Measurements from ENCODE around the gene CAPZB.

The CAPZB gene

DNA sequence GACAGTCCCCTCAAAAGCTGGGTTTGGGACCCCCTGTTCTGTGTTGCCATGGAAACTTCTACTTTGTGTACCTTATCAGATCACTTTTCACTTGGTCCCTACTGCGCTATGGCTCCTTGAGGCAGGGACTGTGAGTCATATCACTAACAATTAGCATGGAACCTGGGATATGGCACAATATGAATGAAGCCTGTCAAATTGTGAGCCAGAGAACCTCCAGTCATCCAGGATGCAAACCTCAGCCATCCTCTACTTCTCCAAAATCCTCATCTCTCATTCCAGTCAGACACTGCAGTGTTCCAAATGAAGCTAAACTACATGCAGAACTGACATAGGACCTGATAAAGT lies 11.2 kb upstream of the CAPZB start:
- no peak for FAIRE-seq

DNA sequence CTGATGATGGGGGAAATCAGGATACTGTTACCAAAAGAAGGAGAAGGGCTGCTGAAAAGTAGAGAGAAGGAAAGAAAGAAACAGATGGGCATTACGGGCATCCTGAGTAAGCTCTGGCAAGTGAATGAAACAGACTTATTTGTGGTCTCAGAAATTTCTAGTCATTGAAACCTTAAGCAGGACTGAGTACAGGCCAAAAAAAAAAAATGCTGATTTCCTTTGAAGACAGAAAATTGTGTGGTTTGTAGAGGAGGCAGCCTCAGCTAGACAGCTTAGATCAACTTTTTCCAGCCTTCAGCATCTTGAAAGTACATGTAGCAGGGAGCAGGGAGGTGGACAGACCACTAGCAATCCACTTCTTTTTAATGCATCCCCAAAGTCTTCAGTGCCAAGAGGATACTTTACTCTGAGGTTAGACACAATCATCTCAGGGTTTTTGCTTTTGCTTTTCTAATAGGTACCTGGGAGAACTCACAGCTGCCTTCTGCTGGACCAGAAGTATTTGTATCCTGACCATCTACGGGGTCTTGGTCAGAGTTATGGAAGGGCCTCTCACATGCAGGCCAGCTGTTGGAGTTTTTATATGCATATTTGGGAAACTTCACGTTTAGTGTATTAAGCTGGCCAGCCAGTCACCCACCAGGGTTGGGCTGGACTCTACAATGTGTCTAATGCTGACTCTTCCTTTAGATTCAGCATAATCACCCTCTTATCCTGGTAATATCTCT lies 10.6 kb upstream of the CAPZB start:
- FAIRE-seq = no peak

DNA sequence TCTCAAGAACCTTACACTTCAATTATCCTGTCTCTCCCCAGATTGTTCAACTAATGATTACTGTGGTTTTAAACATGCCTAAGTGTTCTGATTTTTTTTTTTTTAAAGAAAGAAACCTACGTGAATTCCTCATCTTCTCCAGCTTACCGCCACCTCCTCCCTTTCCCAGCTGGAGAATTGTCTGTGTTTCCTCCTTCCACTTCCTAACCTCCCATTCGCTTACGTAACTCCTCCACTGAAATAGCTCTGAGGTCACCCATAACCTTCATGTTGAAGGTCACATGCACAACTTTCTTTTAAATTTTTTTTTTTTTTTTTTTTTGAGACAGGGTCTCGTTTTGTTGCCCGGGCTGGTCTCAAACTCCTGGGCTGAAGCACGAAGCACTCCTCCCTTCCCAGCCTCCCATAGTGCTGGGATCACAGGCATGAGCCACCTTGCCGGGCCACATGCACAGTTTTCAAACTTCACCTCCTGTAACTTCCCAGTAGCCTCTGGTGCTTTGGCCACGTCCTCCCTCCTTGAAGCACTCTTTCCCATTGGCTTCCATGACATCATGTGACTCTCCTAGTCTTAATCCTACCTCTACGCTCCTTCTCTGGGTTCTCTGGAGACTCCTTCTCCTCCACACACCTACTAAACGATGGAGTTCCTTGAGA lies 9.8 kb upstream of the CAPZB start:
- FAIRE-seq = no peak

DNA sequence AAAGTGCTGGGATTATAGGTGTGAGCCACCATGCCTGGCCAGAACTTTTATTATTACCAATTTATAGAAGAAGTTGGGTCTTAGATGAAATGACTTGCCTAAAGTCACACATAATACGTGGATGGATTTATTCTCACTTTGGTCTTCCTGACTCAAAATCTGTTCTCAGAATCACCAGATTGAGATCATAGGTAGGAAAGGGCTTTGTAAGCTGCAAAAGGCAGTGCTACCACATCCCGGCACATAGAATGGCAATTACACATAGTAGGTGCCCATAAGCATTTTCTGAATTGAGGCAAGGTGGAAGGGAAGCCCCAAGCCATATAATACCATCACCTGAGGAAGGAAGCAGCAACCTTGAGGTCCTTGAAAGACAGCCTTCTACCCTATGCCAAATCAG lies 8.2 kb upstream of the CAPZB start:
- no peak for FAIRE-seq

DNA sequence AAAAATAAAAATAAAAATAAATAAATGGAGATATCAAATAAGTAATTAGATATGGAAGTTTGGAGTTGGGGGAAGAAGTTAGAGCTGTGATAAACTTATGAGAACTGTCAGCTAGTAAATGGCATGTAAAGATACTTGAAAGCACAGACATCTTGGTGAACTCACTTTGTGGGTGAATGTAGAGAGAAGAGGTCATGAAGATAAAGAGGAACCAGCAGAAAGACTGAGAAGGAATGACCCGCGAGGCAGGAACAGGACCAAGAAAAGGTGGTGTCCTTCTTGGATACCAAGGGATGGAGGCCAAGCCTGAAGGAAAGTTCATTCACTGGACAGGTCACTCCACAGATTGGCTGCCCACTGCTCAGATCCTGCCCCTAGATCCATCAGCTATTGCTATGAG lies 4.7 kb upstream of the CAPZB start:
- FAIRE-seq = no peak

DNA sequence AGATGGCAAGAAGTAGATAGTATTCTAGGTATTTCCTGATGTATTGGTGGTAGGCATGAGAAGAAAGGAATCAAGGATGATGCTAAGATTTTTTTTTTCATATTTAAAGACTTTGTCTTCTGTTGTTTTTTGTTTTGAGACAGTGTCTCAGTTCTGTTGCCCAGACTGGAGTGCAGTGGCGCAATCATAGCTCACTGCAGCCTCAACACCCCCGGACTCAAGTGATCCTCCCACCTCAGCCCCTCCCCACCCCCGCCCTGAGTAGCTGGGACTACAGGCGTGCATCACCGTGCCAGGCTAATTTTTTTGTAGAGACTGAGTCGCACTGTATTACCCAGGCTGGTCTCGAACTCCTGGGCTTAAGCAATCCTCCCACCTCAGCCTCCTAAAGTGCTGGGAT lies 2.8 kb upstream of the CAPZB start:
- no peak for FAIRE-seq

DNA sequence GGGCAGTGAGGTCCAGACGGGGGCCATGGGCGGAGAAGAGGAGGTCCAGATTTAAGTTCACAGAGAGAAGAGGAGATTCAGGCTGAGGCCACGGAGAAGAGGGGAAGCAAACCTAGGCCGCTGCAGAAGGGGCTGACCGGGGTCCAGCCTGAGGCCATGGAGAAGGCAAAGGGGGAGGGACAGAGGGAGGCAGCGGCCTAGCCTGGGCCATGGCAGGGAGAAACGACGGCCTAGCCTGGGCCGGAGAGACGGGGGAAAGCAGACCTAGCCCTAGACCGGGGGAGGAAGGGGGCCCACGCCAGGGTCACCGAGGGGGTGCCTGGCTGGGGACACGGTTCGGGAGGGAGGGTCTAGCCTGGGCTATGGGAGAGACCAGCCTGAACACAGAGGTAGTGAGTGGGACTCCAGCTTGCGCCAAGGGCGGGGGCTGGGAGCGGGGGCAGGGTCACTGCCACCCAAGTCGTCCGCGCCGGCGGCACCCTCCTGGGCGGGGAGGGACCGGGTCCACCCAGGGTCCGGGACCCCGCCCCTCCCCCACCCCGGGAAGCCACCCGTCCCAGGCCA lies 459 bp downstream of the CAPZB start:
- no peak for FAIRE-seq

DNA sequence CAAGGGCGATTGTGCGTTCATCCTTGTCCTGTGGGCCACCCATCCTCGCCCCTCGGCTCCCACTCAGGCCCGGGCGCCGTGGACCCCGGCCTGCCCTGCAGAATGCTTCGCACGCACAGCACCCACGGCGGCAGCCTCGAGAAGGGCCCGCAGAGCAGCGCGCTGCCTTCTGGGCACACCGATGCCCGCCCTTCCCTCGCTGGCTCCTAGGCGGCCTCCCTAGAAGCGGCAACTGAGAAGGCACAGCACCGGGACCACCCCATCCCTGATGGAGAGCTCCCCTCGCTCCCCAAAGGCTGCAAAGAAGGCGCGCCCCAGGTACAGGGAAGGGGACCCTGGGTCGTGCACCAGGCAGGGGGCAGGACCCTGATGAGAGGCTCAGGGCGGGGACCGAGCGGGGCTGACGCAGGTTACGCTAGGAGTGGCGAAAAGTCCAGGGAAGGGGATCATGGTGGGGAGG lies 971 bp downstream of the CAPZB start:
- no peak for FAIRE-seq

DNA sequence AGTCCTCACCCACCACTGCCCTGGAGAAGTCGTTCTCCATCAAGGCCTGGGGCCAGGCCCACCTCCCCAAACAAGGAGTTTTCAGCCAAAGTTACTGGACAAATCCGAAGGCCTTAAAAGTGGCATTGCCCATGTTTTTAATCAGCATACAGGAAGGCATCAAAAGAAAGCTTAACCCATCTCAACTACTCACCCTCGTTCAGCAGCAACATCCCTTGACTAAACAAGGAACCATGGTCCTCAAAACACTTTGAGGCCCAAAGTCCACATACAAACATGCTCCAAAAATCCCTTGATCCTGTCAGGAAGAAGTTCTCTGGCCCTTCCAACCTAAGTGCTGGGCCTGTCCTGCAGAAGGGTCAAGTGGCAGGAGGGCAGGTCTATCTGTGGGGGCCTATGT lies 1.6 kb downstream of the CAPZB start:
- FAIRE-seq = no peak

DNA sequence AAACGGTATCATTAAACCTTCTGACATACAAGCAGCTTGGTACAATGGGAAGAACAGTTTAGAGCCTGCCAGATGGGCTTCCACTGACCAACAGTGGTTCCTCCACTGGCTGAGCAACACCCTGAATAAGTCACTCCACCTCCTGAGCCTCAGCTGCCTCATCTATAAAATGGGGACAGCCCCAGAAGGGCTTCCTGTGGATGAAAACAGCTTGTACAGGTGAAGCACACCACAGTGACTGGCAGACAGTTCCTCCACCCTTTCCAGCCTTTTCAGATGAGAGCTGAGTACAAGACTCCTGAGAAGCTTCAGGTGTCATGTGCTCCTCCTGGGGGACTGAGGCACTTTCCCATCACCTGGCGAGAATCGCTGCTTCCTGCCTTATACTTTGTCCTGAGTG lies 2.1 kb downstream of the CAPZB start:
- FAIRE-seq = no peak

DNA sequence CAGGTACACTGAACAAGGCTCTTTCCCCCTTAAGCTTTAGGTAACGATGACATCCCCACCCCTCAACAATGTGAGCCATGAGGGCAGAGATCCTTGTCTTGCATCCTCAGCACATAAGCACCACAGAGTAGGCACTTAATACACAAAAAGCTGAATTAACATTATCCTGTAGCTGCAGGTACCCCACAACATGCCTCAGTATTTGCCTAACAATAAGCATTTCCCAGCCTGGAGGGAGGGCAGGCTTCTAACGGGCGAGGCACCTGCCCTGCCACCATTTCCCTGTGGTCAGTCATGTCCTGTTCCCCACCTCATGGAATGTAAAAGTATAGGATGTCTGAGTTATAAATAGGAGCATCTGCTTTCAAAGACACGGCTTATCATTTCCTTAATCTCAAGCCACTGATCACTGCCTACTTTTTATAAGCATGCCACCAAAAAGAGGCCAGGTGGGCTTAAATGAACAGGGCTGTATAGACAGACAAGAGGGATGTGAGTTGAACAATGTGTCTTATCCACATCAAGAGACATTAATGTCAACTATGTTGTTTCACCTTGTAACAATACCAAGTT lies 3.4 kb downstream of the CAPZB start:
- no peak for FAIRE-seq

DNA sequence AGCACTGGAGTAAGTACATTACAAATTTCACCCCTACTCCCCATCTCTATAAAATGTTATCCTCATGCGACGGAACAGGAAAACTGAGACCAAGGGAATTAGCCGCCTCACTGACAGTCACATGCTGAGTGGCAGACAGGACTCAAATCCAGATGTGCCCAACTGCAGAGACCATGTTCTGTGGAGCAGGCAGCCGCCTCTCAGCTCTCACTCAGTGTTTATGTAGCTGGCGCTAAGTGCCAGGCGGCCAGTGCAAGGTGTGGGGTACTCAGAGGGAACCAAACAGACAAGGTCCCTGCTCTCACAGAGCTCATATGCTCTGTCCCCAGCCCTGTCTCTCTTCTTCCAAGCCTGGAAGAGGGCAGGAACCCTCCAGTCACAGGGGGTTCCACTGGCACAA lies 5.1 kb downstream of the CAPZB start:
- no peak for FAIRE-seq

DNA sequence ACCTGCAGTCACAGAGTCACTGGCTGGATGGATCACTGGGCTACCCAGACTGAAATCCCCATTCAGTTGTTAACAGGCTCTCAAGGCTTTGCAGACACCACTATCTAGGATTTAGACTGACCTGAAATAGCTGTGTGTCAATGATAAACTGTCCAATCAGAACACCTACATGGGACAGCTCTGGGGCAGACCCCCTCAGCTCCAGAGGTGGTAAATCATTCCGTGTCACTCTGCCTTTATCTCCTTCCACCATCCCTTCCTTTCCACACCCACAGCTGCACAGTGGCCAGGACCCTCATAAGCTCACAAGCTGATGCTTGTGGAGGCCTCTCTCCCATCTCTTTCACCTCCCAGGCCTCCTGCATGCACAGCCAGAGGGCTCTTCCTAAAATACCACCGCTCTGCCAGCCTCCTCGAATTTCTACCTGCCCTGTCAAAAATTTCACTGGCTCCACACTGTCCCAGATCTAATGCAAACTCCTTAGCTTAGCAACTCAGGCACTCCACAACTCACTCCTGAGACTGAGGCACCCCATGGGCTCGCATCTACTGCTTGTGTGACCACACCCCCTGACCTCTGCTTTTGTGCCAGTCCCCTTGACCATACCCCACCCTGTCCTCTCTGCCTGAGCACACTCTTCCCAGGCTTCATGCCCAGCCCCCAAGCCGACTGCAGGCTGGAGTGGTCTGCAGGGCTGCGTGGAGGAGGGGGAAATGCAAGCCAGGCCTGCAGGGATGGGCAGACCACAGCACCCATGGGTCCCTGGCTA lies 5.8 kb downstream of the CAPZB start:
- no peak for FAIRE-seq

DNA sequence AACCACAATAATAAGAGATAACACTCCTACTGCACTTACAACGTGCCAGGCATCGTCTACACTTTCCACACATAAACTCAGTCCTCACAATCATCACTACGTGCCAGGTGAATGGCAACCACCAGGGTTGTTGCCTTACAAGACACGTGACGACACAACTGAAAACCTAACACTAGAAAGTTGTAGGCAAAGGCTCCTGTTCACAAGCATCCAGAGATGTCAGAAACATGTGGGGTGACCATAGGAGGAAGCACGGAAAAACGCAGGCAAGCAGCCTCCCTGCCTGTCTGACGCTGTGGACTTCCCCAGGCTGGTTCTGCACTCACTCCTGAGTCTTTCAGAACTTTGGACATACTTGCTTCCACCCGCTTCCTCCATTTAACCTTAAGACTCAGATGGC lies 7.0 kb downstream of the CAPZB start:
- FAIRE-seq = no peak

DNA sequence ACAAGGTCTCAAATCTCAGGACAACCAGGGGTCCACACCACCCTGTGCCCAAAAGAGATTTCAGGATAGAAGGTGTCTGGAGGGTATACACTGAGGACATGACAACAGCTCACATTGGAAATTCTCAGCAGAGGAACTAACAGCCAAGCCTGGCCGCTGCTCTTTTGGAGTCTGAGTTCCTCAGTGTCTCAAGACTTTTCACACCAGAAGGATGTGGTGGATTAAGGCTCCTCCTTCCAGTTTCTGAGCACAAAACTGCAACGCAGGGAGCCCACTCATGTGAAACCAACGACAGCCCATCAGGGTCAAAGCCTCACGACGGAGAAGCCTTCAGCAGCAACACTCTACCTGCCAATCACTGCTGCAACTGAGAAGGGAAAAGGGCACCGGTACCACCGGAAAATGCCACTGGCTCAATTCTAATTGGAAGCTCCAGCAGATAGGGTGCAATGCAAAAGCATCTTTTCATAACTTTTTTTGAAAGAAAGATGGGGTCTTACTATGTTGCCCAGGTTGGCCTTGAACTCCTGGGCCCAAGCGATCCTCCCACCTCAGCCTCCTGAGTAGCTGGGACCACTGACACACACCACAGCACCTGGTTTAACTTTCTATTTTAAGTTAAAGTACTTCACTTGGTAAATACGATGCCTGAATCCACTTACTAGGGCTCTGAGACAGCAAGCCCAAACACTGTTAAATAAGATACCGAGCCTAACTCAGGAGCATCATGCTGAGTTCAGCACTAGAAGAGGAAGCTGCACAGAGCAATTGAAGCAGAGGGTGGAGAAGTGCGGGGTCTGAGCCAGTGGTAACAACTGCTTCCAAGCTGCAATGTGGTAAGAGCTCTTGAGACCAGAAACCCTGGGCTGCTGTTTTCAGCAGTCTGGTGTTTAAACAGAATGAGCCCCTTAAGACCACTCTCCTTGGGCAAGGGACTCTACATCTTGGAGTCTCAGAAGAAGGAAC lies 7.8 kb downstream of the CAPZB start:
- no peak for FAIRE-seq

DNA sequence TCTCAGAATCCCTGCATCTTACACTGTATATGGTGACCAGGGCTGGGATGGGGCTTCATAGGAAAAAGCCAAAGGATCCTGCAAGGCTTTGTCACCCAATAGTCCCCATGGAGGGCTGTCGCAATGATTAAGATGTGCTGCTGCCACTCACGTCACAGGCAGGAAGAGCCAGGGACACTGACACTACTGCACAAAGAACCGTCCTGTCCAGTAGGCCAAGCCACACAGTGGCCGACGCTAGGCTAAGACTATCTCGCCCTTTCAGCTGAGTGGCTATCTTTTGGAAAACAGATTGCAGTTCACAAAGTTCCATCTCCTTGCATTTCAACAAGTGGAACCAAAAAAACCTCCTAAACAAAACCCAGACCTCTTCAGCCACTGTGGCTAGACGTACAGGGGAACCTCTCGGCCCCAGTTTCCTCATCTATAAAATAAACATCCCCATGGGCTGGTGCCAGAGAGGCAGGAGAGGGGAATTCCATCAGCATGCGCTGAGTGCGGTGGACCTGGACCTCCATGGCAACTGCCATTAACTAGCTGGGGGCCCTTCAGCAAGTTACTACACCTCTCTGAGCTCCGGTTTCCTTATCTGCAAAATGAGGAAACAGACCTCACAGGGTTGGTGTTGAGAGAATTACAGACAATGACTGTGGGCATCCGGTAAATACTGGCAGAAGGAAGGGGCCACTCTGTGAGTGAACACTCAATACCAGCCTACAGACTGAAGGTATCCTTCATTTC lies 8.7 kb downstream of the CAPZB start:
- FAIRE-seq = no peak

DNA sequence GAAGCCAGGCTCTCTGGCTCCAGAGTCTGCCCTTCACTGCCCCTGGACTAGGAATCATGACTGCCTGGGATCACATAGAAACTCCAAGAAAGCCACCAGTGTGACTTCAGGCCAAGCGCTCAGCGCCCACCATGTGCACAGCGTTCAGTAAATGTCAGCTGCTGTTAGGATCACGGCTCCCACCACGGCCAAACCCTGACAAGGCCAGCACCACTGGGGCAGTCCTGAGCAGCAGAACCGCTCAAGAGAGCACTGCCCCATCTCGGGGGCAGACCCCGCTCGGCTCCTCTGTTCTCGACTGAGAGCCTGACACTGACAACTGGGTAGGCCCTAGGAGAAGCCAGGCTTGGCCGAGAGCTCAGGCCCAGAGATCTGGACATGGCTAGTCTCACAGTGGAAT lies 10.0 kb downstream of the CAPZB start:
- FAIRE-seq = no peak

DNA sequence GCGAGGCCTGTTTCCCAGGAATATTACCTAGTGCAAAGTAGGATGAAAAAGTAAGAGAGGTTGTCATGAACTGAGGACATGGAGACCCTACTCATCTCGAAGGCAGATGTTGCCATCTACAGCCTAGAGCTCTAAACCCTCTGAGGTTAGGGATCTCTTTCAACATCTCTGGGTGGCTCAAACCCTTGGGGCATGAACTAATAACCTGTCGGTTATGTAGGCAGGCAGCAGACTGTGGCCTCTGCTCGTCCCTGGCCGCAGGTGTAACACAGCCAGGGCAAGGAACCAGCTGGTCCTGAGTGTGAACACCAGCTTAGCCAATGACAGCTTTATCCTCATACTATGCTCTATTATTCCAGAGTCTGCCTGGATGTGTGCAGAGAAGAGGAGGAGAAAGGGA lies 13.2 kb downstream of the CAPZB start:
- no peak for FAIRE-seq

DNA sequence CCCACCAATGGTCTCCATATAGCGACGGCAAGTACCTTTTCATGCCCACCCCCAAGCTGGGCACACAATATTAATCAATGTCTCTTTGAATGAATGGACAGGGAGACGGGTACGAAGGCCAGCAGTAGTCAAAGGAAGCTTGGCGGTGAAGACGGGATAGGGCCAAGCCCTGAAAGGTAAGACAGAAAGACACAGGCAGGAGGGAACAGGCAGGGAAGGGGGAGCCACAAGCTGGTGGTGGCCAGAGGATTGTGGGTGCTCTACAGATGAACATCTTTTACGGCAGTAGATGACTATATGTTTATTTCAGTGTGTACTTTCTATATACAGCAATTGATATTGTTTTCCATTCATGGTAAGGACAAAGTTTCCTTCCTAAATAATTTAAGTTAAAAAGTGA lies 16.3 kb downstream of the CAPZB start:
- FAIRE-seq = no peak

DNA sequence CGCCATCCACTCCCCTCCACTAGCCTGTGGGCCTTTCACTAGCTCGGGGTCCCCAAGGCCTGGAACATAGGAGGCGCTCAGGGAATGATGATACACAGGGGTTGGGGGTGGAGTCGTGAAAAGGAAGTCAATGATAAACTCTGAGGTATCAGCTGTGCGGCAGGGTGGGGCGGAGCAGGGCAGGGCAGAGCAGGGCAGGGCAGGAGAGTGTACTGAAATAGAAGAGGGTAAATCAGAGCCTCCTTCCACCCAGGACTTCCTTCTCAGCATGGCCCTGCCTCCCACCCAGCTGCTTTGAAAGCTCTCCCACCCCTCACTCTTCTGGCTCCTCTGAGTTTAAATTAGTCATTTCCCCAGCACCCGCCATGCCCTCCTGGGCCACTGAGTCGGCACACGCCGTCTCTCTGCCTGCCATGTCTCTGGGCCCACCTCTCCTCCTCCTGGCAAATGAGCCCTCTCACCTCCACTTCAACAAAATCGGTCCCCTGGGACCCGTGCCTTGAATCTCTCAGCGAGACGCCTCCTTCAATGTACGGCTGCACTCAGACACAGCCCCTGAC lies 16.9 kb downstream of the CAPZB start:
- FAIRE-seq = no peak
